ENCODE data around the gene SECTM1. TPM values are rescaled to one million over a fixed set of nuclear protein-coding genes. Genes with fewer than 3 reads are reported as not detected.

Gene SECTM1
- total RNA-seq, 1 experiment from 2014 or later, result not detected

- Histone ChIP-seq H3K27me3 (ENCODE audit: low read length) (no peaks in the 10 kb centered on the region), H3K27ac (ENCODE audit: low read length) (no peak overlapping the region), H3K9me2 (replicated peaks; ENCODE audit: insufficient read depth, low read length) (no peaks in the 10 kb centered on the region), H3K36me3 (ENCODE audit: insufficient read depth, low read length) (no peaks in the 10 kb centered on the region), H3K4me2 (ENCODE audit: low read depth, low read length, poor library complexity, severe bottlenecking) (no peak overlapping the region), H3K9me3 (ENCODE audit: low read length) (no peaks in the 10 kb centered on the region), H3K4me3 (ENCODE audit: low read length) (no peak overlapping the region), H2AFZ (ENCODE audit: low read length) (no peak overlapping the region), H3K79me2 (ENCODE audit: low read length) (no peaks in the 10 kb centered on the region), H3K9ac (ENCODE audit: low read length) (no peak overlapping the region), H3K4me1 (ENCODE audit: low read length) (peaks cover 20% of the 10 kb centered on the region), H4K20me1 (ENCODE audit: insufficient read depth, low read depth, low read length) (no peaks in the 10 kb centered on the region)
- no peak for DNase-seq
Measured at GRCh38 chr17:82301916-82302567, 31.5 kb downstream of the SECTM1 start.

- Histone ChIP-seq H3K36me3 (ENCODE audit: insufficient read depth, low read length) (no peaks in the 10 kb centered on the region), H3K4me1 (ENCODE audit: low read length) (peaks cover 27% of the 10 kb centered on the region), H3K9me3 (ENCODE audit: low read length) (no peaks in the 10 kb centered on the region), H3K27me3 (ENCODE audit: low read length) (no peaks in the 10 kb centered on the region), H4K20me1 (ENCODE audit: insufficient read depth, low read depth, low read length) (no peaks in the 10 kb centered on the region), H3K27ac (ENCODE audit: low read length) (no peak overlapping the region), H2AFZ (ENCODE audit: low read length) (no peak overlapping the region), H3K9ac (ENCODE audit: low read length) (0 out of 2 replicates have a peak overlapping the region, but pooled peaks have one; percentile 16), H3K79me2 (ENCODE audit: low read length) (no peaks in the 10 kb centered on the region), H3K9me2 (replicated peaks; ENCODE audit: insufficient read depth, low read length) (no peaks in the 10 kb centered on the region), H3K4me2 (ENCODE audit: low read depth, low read length, poor library complexity, severe bottlenecking) (no peak overlapping the region), H3K4me3 (ENCODE audit: low read length) (no peak overlapping the region)
- no peak for DNase-seq
Measured at GRCh38 chr17:82301300-82301915, 32.2 kb downstream of the SECTM1 start.

- DNase-seq, result peak; percentile 77
- Histone ChIP-seq H3K4me1 (ENCODE audit: low read length) (peaks cover 28% of the 10 kb centered on the region), H3K27ac (ENCODE audit: low read length) (no peak overlapping the region), H3K9me3 (ENCODE audit: low read length) (no peaks in the 10 kb centered on the region), H3K79me2 (ENCODE audit: low read length) (no peaks in the 10 kb centered on the region), H3K9me2 (replicated peaks; ENCODE audit: insufficient read depth, low read length) (no peaks in the 10 kb centered on the region), H3K4me3 (ENCODE audit: low read length) (no peak overlapping the region), H3K36me3 (ENCODE audit: insufficient read depth, low read length) (no peaks in the 10 kb centered on the region), H3K27me3 (ENCODE audit: low read length) (no peaks in the 10 kb centered on the region), H2AFZ (ENCODE audit: low read length) (no peak overlapping the region), H4K20me1 (ENCODE audit: insufficient read depth, low read depth, low read length) (no peaks in the 10 kb centered on the region), H3K9ac (ENCODE audit: low read length) (0 out of 2 replicates have a peak overlapping the region, but pooled peaks have one; percentile 16), H3K4me2 (ENCODE audit: low read depth, low read length, poor library complexity, severe bottlenecking) (no peak overlapping the region)
Measured at GRCh38 chr17:82300707-82301270, 32.8 kb downstream of the SECTM1 start.

GRCh38 chr17:82300228-82300627 lies 33.3 kb downstream of the SECTM1 start:
- no peak overlapping the region for H3K9ac ChIP-seq (ENCODE audit: low read length)
- H3K9me2 ChIP-seq (replicated peaks; ENCODE audit: insufficient read depth, low read length), result no peaks in the 10 kb centered on the region
- no peak overlapping the region for H2AFZ ChIP-seq (ENCODE audit: low read length)
- H4K20me1 ChIP-seq (ENCODE audit: insufficient read depth, low read depth, low read length), result no peaks in the 10 kb centered on the region
- H3K9me3 ChIP-seq (ENCODE audit: low read length), result no peaks in the 10 kb centered on the region
- H3K4me2 ChIP-seq (ENCODE audit: low read depth, low read length, poor library complexity, severe bottlenecking), result no peak overlapping the region
- no peak overlapping the region for H3K4me3 ChIP-seq (ENCODE audit: low read length)
- H3K79me2 ChIP-seq (ENCODE audit: low read length), result no peaks in the 10 kb centered on the region
- H3K27me3 ChIP-seq (ENCODE audit: low read length), result no peaks in the 10 kb centered on the region
- peaks cover 28% of the 10 kb centered on the region for H3K4me1 ChIP-seq (ENCODE audit: low read length)
- no peaks in the 10 kb centered on the region for H3K36me3 ChIP-seq (ENCODE audit: insufficient read depth, low read length)
- no peak for DNase-seq
- no peak overlapping the region for H3K27ac ChIP-seq (ENCODE audit: low read length)

- no peak overlapping the region for H3K27ac ChIP-seq (ENCODE audit: low read length)
Measured at GRCh38 chr17:82299452-82299851, 34.1 kb downstream of the SECTM1 start.

GRCh38 chr17:82298538-82299421 lies 34.8 kb downstream of the SECTM1 start:
- H3K4me3 ChIP-seq (ENCODE audit: low read length), result peak overlapping the region; percentile 69
- no peaks in the 10 kb centered on the region for H3K9me3 ChIP-seq (ENCODE audit: low read length)
- no peak for DNase-seq
- H3K9me2 ChIP-seq (replicated peaks; ENCODE audit: insufficient read depth, low read length), result no peaks in the 10 kb centered on the region
- H3K4me1 ChIP-seq (ENCODE audit: low read length), result peaks cover 28% of the 10 kb centered on the region
- no peaks in the 10 kb centered on the region for H3K79me2 ChIP-seq (ENCODE audit: low read length)
- no peaks in the 10 kb centered on the region for H3K36me3 ChIP-seq (ENCODE audit: insufficient read depth, low read length)
- H3K4me2 ChIP-seq (ENCODE audit: low read depth, low read length, poor library complexity, severe bottlenecking), result peak overlapping the region; percentile 90
- no peaks in the 10 kb centered on the region for H3K27me3 ChIP-seq (ENCODE audit: low read length)
- no peaks in the 10 kb centered on the region for H4K20me1 ChIP-seq (ENCODE audit: insufficient read depth, low read depth, low read length)
- H3K27ac ChIP-seq (ENCODE audit: low read length), result no peak overlapping the region
- peak overlapping the region; percentile 72 for H3K9ac ChIP-seq (ENCODE audit: low read length)
- H2AFZ ChIP-seq (ENCODE audit: low read length), result peak overlapping the region; percentile 88; the same call in 1 of the 2 replicates

More at GRCh38 chr17:82299452-82299851, 34.1 kb downstream of the SECTM1 start:
- Histone ChIP-seq H4K20me1 (ENCODE audit: insufficient read depth, low read depth, low read length) (no peaks in the 10 kb centered on the region), H3K4me1 (ENCODE audit: low read length) (peaks cover 28% of the 10 kb centered on the region), H2AFZ (ENCODE audit: low read length) (no peak overlapping the region), H3K36me3 (ENCODE audit: insufficient read depth, low read length) (no peaks in the 10 kb centered on the region), H3K4me2 (ENCODE audit: low read depth, low read length, poor library complexity, severe bottlenecking) (no peak overlapping the region), H3K9ac (ENCODE audit: low read length) (no peak overlapping the region), H3K79me2 (ENCODE audit: low read length) (no peaks in the 10 kb centered on the region), H3K4me3 (ENCODE audit: low read length) (no peak overlapping the region), H3K27me3 (ENCODE audit: low read length) (no peaks in the 10 kb centered on the region), H3K9me2 (replicated peaks; ENCODE audit: insufficient read depth, low read length) (no peaks in the 10 kb centered on the region), H3K9me3 (ENCODE audit: low read length) (no peaks in the 10 kb centered on the region)
- DNase-seq, result no peak

GRCh38 chr17:82297714-82298537 lies 35.6 kb downstream of the SECTM1 start:
- H4K20me1 ChIP-seq (ENCODE audit: insufficient read depth, low read depth, low read length), result no peaks in the 10 kb centered on the region
- DNase-seq, result peak; percentile 83
- no peaks in the 10 kb centered on the region for H3K9me2 ChIP-seq (replicated peaks; ENCODE audit: insufficient read depth, low read length)
- no peaks in the 10 kb centered on the region for H3K9me3 ChIP-seq (ENCODE audit: low read length)
- peak overlapping the region; percentile 88 for H2AFZ ChIP-seq (ENCODE audit: low read length)
- H3K27me3 ChIP-seq (ENCODE audit: low read length), result no peaks in the 10 kb centered on the region
- peak overlapping the region; percentile 69 for H3K4me3 ChIP-seq (ENCODE audit: low read length)
- no peak overlapping the region for H3K27ac ChIP-seq (ENCODE audit: low read length)
- H3K4me1 ChIP-seq (ENCODE audit: low read length), result peaks cover 28% of the 10 kb centered on the region
- H3K79me2 ChIP-seq (ENCODE audit: low read length), result no peaks in the 10 kb centered on the region
- peak overlapping the region; percentile 90 for H3K4me2 ChIP-seq (ENCODE audit: low read depth, low read length, poor library complexity, severe bottlenecking)
- no peaks in the 10 kb centered on the region for H3K36me3 ChIP-seq (ENCODE audit: insufficient read depth, low read length)
- H3K9ac ChIP-seq (ENCODE audit: low read length), result peak overlapping the region; percentile 72

All from Karpas-422 (cell line).